ENCODE data around the gene ERC1.
"Not testable (repeated sequence)": the region's sequence is repeated elsewhere in the genome, so short reads cannot be mapped to it uniquely, and the experiment has no call there.

ERC1 gene

GRCh38 chr12:1130164-1130563, 139.1 kb downstream of the ERC1 start:
- DNase-seq (ENCODE audit: low spot score): peak; percentile 22

DNA sequence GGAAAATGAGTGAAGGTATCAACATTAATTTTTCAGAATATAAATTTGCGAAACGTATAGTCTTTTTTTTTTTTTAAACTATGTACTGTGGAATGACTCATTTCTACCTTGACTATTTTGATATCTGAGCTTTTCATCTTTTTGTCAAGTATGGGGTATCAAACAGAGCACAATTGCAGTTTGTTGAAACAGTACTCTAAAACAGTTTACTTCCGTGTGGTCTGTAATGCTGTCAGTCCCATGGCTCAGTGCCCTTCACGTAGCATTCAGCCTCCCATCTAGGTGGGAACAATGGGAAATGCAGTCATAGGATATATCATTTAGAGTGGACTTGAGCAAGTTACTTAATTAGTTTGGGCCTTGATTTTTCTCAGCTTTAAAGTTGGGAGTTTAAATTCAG, 139.5 kb downstream of the ERC1 start:
- no peak for DNase-seq (ENCODE audit: low spot score)

DNA sequence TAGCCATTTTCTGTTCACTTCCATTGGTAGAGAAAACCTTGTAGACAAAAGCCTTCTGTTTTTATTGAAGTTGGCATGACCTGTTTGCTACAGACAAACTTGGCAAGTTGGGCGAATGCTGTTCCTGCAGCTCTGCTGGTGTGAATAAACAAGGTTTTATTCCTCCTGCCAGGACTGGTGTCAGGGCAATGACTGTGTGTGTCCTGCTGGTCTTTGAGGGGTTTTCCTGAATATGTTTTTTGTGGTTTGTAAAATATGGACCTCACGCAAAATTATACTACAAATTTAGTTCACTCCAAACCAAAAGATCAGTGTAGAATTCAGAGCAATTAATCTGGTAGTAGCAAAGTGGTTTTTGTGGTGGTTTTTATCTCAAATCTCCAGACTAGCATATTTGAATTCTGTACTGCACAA, 140.8 kb downstream of the ERC1 start:
- no peak for DNase-seq (ENCODE audit: low spot score)

DNA sequence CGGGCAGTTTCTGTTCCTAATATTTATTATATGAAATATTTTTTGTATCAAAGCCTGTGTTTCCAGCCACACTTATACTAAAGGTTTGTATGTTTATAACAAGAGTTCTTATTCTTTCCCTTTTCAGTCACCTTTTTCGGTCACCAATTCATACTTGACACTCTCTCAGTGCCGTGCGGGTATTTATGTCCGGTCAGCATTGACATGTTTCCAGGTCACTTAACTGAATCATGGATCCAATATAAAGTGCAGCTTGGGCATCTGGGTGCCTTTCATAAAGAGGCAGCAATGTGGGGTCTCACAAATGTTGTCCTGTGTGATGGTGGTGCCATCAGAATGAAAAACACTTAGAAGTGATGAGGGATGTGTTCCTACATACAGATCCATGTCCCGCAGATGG, 141.3 kb downstream of the ERC1 start:
- no peak for DNase-seq (ENCODE audit: low spot score)

DNA sequence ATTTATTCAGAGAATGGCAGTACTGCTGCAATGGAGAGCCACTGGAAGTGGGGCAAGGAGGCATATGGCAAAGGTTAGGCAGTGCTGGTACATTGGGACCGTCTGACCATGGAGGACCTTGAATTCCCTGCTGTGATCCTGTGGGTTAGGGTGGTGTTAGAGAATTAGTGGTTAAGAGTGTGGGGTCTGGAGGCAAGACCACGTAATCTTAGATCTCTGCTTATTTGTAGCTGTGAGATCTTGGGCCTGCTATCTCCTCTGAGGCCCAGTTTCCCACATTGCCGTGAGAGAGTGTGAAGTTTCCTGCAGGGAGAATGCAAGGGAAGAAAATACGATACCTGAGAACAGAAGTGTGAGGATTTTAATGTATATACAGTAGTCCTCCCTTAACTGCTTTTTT, 147.7 kb downstream of the ERC1 start:
- DNase-seq (ENCODE audit: low spot score): no peak

GRCh38 chr12:1146758-1147157, 155.7 kb downstream of the ERC1 start:
- DNase-seq (ENCODE audit: low spot score): not testable (repeated sequence)

DNA sequence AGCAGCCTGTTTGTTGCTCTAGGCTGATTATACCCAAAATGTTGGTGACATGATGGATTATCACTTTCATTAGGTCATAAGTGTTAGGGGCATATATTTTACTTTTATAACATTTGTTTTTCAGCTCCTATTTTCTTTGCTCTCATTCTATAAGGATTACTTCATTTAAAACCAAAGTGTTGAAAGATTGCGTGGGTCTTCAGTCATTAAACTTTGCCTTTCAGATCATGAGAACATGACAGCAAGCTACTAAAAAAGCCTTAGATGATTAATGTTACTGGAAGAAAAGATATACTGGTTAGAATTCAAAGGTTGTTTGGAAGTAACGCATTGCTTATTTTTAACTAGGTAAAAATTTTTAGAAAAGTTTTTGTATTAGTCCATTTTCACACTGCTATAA, 156.8 kb downstream of the ERC1 start:
- DNase-seq (ENCODE audit: low spot score): no peak

DNA sequence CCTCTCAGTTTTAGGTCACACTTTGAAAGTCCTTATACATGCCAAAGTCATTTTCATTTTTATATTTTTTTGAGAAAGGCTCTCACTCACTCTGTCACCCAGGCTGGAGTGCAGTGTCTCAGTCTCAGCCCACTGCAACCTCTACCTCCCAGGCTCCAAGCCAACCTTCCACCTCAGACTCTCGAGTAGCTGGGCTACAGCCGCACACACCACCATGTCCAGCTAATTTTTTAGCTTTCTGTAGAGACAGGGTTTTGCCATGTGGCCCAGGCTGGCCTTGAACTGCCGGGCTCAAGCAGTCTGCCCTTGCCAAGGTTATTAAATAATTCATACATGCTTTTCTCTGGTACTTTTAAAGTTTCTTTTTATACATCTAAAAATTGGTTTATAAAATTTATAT, 166.0 kb downstream of the ERC1 start:
- no peak for DNase-seq (ENCODE audit: low spot score)

- DNase-seq (ENCODE audit: low spot score): no peak
Observed at GRCh38 chr12:1161197-1161596, 170.2 kb downstream of the ERC1 start.

- no peak for DNase-seq (ENCODE audit: low spot score)
Observed at GRCh38 chr12:1162081-1162760, 171.2 kb downstream of the ERC1 start.

DNA sequence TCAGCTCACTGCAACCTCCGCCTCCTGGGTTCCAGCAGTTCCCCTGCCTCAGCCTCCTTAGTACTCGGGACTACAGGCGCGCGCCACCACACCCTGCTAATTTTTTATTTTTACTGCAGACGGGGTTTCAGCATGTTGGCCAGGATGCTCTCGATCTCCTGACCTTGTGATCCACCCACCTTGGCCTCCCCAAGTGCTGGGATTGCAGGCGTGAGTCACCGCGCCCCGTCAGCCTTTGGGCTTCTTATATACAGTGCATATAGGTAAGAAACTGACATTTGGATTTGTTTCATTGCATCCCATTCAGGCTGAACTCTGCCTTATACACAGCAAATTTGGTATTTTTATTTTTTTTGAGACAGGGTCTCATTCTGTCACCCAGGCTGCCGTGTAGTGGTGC, 176.8 kb downstream of the ERC1 start:
- DNase-seq (ENCODE audit: low spot score): no peak

DNA sequence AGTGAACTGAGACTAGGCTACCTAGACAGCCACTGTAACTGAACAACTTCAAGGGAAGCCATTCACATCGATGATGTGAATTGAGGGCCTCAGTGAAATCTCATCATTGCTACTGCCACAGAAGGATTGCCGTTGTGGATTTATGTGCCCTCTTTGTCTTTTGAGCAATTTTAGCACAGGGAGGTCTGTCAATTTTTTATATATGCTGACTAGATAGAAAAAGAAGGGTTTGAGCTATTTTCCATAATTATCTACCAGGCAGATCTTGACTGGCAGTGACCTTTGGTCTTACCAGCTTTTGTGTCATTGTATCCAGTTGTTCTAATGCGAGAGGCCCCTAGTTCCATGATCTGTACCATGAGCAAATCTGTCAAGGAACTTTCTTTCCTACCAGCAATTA, 179.4 kb downstream of the ERC1 start:
- DNase-seq (ENCODE audit: low spot score): no peak

- no peak for DNase-seq (ENCODE audit: low spot score)
Observed at GRCh38 chr12:1171657-1172408, 180.8 kb downstream of the ERC1 start.

- no peak for DNase-seq (ENCODE audit: low spot score)
Observed at GRCh38 chr12:1173781-1174617, 183.0 kb downstream of the ERC1 start.

- DNase-seq (ENCODE audit: low spot score): no peak
Observed at GRCh38 chr12:1174659-1175058, 183.6 kb downstream of the ERC1 start.

- DNase-seq (ENCODE audit: low spot score): no peak
Observed at GRCh38 chr12:1176191-1176590, 185.2 kb downstream of the ERC1 start.

DNA sequence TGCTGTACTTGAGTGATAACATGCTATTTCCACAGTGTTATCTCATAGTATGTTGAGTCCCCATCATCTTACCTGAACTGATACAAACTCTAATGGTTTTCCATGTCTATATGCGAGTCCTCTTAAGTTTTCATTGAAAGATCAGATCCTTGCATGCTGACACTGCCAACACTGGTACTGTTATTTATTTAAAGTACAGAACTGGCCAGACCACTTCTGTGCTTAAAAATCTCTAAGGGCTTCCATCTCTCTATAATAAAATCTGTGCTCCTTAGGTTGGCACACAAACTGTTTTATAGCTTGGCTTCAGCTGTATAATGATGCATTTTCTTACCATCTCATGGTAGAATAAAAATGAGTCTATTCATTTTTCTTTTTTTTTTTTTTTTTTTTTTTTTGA, 188.1 kb downstream of the ERC1 start:
- no peak for DNase-seq (ENCODE audit: low spot score)

- DNase-seq (ENCODE audit: low spot score): no peak
Observed at GRCh38 chr12:1182069-1182468, 191.0 kb downstream of the ERC1 start.

GRCh38 chr12:1184402-1184801, 193.4 kb downstream of the ERC1 start:
- no peak for DNase-seq (ENCODE audit: low spot score)

- no peak for DNase-seq (ENCODE audit: low spot score)
Observed at GRCh38 chr12:1185460-1186182, 194.6 kb downstream of the ERC1 start.

DNA sequence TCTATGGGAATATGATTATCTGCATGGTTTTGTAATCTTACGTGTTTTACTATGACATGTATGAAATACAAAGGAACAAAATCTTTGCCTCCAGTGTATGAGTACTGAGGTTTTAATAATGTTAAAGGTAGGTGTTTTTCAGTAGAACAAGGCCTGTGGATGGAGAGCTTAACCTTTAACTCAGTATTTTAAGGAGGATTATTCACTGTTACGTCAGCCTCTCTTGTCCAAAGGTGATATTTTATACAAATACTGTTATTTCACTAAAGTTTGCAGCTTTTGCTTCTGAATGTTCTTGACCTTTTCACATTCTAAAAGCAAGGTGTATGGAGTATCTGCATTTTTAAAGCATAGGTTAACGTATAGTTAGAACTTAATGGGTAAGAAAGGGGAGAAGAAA, 195.3 kb downstream of the ERC1 start:
- no peak for DNase-seq (ENCODE audit: low spot score)

- no peak for DNase-seq (ENCODE audit: low spot score)
Observed at GRCh38 chr12:1188016-1188415, 197.0 kb downstream of the ERC1 start.

Data from NAMALWA (cell line).